NCI-H446 (cell line): ENCODE data around the gene RETREG3.
"Not testable (repeated sequence)": the region's sequence is repeated elsewhere in the genome, so short reads cannot be mapped to it uniquely, and the experiment has no call there.

Source experiments
- DNase-seq, 2 experiments: peaks; one replicate each; lab custom pipeline; 2025; lab: John Stamatoyannopoulos, UW

The RETREG3 gene

DNA sequence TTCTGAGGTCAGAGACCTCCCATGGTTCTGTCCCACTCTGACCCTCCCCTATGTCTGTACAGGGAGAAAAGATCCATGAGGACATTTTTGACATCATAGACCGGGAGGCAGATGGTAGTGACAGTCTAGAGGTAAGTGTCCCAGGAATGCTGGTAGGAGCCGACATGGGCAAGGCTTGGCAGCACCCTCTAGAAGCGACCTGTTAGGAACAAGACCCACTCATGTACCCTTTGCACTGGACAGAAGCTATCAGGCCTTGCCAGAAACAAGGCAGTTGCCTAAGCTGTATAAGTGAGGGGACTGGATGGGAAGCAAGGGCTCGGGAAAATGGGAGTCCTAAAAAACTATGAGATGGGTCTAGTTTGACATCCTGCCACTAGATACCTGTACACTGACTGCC lies 2.8 kb upstream of the RETREG3 start:
- no peak for DNase-seq

DNA sequence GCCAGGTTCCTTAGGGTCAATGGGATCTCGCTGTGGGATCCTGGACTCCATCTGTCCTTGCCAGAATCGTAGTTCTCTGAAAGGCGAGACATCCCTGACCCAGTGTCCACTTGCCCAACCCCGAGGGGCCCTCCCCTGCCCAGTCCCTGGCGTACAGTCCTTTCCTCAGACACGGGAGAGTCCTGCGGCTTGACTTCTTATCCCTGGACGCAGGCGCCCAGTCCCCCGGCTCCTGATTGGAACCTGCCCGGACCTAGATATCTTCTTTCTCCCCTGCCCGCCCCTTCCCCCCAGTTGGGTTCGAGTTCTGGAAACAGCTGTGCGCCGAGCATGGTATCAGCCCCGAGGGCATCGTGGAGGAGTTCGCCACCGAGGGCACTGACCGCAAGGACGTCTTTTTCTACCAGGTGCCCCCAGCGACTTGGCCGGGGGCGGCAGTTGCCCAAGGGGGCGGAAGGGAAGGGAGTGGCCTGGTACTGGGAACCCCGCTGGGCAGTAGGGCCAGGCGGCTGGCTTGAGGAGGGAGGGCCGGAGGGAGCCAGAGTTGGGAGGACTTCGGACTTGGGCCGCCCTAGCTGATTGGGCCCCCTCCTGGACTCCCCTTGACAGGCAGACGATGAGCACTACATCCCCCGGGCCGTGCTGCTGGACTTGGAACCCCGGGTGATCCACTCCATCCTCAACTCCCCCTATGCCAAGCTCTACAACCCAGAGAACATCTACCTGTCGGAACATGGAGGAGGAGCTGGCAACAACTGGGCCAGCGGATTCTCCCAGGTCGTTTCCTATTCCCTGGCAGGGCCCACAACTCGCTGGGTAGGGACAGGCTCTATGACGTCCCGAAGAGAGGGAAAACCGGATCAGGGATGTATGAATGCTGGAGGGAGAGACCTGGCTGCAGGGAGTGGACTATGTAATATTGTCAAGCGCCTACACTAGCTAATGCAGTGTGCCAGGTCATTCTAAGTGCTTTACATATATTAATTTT lies 934 bp upstream of the RETREG3 start:
- DNase-seq, result not testable (repeated sequence)

DNA sequence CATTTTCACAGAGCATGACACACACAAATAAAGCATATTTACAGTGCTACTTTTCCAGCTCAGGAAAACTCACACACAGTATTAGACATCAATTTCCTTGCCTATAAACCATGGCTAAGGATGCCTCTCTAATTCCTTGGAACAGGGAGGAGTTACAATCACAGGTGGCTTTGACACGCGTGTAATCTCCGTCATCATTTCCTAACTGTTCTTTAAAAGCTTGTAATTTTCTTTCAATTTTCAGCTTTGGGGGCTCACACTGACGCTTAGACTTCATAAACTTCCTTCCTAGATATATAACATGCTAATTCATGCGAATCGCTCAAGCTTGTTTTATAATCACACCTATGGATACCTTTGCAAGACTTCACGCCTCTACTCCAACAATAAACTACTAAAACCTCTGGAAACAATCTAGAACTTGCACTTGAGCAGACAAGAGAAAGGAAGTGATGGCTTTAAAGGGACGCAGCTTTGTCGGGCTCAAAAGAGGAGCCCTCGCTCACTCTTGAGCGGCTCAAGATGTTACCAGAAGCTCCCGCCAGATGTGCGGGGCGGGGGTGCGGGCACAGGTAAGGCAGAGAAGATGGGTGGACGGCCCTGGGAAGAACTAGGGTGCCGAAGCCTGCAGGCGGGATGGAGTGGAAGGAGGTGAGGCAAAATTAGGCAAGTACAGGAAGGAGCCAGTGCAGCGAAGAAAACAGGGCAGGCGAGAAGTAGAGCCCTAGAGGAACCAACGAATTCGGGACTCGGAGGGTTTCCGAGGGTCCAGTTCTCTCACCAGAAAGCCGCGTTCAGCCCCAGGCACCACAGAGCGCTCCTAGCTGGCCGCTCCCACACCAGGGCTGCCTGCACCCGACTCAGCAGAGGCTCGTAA lies 631 bp downstream of the RETREG3 start:
- DNase-seq, result no peak

DNA sequence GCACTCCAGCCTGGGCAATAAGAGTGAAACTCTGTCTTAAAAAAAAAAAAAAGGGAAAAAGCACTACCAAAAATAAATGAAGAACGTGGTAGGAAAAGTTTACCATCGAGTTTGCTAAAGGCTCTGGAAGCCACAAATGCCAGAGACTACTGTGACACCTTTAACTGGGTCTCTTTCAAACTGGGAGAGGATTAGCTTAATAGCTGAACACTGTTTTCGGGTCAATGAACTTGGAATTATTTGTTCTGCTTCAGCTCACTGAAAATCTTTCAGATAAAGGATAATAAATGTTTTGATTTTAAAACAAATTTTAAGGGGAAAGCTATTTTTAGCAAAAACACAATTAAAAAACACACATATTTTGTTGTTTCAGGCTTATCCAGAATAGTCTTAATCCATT lies 1.4 kb downstream of the RETREG3 start:
- DNase-seq, result no peak

- no peak for DNase-seq
These were observed 5.9 kb downstream of the RETREG3 start for GRCh38 chr17:42603318-42603717.

DNA sequence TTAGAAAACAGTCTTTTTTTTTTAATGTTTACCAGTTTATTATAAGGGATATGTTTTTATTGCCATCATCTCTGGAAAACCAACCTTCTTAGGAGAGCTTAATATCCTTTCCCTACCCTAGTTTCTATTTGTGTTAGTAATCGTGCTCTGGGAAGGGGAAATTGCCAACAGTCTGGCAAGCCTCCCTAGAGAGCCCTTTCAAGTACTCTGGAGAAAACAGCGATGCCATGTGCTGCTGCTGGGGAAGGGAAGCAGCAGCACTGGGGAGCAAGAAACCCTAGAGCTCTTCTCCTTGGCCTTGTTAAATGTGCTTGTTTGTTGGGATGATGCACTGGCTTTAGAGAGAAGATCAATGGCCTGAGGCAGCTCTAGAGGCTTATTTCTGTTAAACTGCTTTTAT lies 10.3 kb downstream of the RETREG3 start:
- peak; percentile 22 to 70 for DNase-seq

GRCh38 chr17:42596386-42596785 lies 12.8 kb downstream of the RETREG3 start:
- no peak for DNase-seq

GRCh38 chr17:42591411-42591810 lies 17.8 kb downstream of the RETREG3 start:
- no peak for DNase-seq

DNA sequence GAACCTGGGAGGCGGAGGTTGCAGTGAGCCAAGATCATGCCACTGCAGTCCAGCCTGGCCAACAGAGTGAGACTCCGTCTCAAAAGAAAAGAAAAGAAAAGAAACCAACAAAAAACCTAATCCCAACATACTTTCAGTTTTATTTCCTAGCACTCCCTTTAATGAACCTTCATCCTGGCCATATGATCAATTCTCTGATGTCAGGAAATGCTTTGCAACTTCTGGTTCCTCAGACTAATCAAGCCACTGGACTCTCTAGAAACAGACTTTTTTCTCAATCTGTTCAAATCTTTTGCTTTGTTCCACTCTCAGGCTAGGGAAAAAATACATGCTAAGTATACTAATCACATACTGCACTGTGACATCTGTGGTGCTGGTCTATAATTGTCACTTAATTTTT lies 18.3 kb downstream of the RETREG3 start:
- no peak for DNase-seq

- DNase-seq, result no peak
These were observed 22.5 kb downstream of the RETREG3 start for GRCh38 chr17:42586514-42587230.

GRCh38 chr17:42585353-42585752 lies 23.8 kb downstream of the RETREG3 start:
- DNase-seq, result no peak

DNA sequence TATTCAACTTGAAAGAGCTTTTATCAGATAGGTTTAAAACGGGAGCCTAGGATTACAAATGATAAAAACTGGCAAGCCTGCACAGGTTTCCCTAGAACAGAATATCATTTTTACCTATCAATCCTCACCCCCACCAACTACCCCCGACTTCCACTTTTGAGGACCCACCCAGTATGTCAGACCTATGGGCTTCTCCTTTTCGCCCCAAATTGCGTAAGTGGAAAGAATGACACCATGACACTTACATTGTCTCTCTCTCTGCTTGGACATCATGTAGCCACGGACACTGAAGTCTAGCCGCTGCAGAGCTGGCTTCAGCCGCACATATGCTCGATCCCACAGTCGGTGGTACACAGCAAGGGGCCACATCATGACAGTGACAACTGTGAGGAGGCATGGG lies 24.3 kb downstream of the RETREG3 start:
- no peak for DNase-seq

GRCh38 chr17:42581744-42582270 lies 27.4 kb downstream of the RETREG3 start:
- no peak for DNase-seq

GRCh38 chr17:42579794-42580551 lies 29.2 kb downstream of the RETREG3 start:
- DNase-seq, result no peak

DNA sequence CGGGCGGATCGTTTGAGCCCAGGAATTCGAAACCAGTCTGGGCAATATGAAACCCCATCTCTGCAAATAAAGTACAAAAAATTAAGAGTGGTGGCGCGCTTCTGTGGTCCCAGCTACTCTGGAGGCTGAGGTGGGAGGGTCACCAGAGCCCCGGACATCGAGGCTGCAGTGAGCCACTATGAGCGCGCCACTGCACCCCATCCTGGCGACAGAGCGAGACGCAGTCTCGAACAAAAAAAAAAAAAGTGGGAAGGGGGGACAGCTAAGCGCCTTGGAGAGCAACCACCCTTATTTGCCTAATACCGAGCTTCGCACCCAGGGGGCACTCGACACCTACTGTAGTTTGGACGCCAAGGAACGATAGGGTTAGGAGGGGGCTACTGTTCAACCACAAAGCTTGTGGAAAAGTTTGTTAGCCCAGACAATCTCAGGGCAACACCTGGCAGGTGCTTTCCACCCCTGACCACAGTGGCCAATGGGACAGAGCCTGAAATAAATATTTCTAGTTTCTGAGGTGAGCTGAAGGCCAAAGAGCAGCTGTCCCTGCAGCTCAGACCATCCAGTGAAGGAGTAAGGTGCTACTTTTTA lies 30.8 kb downstream of the RETREG3 start:
- DNase-seq, result peak; percentile 71 to 76

- peak; percentile 79 to 91 for DNase-seq
These were observed 31.5 kb downstream of the RETREG3 start, which contains the start of gene PSMC3IP for GRCh38 chr17:42577532-42578281. Gene PSMC3IP (minus strand): TSS chr17:42577729. CDS start chr17:42577686, 43 bp downstream.

DNA sequence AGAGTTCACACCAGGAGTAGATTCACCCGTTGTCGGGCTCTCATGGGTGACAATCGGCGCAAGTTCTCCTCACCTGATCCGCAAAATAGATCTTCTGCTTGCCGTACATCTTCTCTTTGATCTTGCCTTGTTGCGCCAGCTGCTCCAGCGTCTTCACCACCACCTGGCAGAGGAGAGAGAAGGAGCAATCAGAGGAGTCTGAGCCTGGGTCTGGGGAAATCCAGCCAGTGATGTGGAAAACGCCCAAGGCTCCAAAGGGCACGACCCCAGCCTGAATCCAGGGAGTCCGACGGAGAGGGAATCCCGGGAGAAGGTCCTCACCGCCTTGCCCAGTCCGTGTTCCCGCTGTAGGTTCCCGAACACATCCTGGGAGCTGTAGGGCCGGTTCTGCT lies 32.0 kb downstream of the RETREG3 start:
- DNase-seq, result no peak

DNA sequence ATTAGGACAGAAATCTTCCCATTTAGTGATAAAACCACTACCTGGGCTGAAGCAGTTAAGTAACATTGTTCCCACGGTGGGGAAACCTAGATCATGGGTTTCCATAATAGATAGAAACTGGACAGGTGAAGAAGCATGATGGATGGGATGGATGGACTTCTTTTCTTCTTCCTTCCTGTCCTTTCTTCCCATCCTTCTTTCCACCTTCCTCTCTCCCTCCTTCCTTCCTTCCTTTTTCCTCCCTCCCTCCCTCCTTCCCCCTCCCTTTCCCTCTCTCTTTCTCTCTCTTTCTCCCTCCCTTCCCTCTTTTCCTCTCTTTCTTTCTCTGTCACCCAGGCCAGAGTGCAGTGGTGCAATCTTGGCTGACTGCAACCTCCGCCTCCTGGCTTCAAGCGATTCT lies 34.7 kb downstream of the RETREG3 start:
- DNase-seq, result no peak

GRCh38 chr17:42573095-42573494 lies 36.1 kb downstream of the RETREG3 start:
- DNase-seq, result no peak
